Left ventricle myocardium inferior (tissue), 1 donor: Measurements from ENCODE around the gene TERT. TPM values are rescaled to one million over a fixed set of nuclear protein-coding genes. Genes with fewer than 3 reads are reported as not detected.
"Not testable (repeated sequence)": the region's sequence is repeated elsewhere in the genome, so short reads cannot be mapped to it uniquely, and the experiment has no call there.

Source experiments
- DNase-seq: peaks from one replicate; pipeline ENCODE4 v3.0.0-alpha.2; 2020
- H3K27ac ChIP-seq: fragments of 200-600 bp; replicated peaks from 2 replicates; pipeline ENCODE4 v1.8.0; 2021
- H3K27me3 ChIP-seq: fragments of 200-600 bp; 2 replicates; pipeline ENCODE4 v1.8.0; 2021; ENCODE audit warnings: low read depth
- H3K36me3 ChIP-seq: fragments of 200-600 bp; 2 replicates; pipeline ENCODE4 v1.8.0; 2021
- H3K4me1 ChIP-seq: fragments of 200-600 bp; 2 replicates; pipeline ENCODE4 v1.8.0; 2021
- H3K4me3 ChIP-seq: fragments of 200-600 bp; 2 replicates; pipeline ENCODE4 v1.8.0; 2021; ENCODE audit warnings: mild to moderate bottlenecking, moderate library complexity
- H3K9me3 ChIP-seq: fragments of 200-600 bp; replicated peaks from 2 replicates; pipeline ENCODE4 v1.8.0; 2021
- CTCF ChIP-seq: fragments of 200-600 bp; IDR thresholded peaks from 2 replicates; pipeline ENCODE4 v1.8.0; 2021; ENCODE audit warnings: antibody characterized with exemption, mild to moderate bottlenecking, borderline replicate concordance
- intact Hi-C: fragments of 100-400 bp; cut with micrococcal nuclease; formaldehyde crosslinking; loops from one replicate; pipeline ENCODE4 v1.11.0; 2022
- total RNA-seq: library from RNA; stranded (reverse); fragmentation: NEBNext Ultra II Directional; extraction: Animal tissue kit (Norgen Biotek cat#: 25700); gene quantifications from one replicate; pipeline ENCODE4 v1.2.1, GENCODE V29; 2021
- donor health status: DM: no; HTN: yes; CAD: no; lungs with severe emphysema.

The TERT gene
- total RNA-seq, 1 donor from 2014 or later, result not detected

- Histone ChIP-seq H3K27me3 (no peaks in the 10 kb centered on the region), H3K27ac (no peak overlapping the region), H3K36me3 (peaks cover 62% of the 10 kb centered on the region), H3K4me1 (peaks cover 3% of the 10 kb centered on the region), H3K9me3 (no peaks in the 10 kb centered on the region), H3K4me3 (no peak overlapping the region)
- DNase-seq, result no peak
- TF ChIP-seq CTCF, result no peak
- intact Hi-C loops, result no loop called here
Measured at GRCh38 chr5:1330146-1330846, 35.4 kb upstream of the TERT start.

GRCh38 chr5:1329111-1329579 is 34.3 kb upstream of the TERT start:
- H3K36me3 ChIP-seq, result peaks cover 62% of the 10 kb centered on the region

GRCh38 chr5:1328237-1329110 is 33.6 kb upstream of the TERT start:
- H3K4me1 ChIP-seq, H3K4me3 ChIP-seq, intact Hi-C loops, H3K27ac ChIP-seq, H3K27me3 ChIP-seq, DNase-seq, H3K9me3 ChIP-seq: not testable (repeated sequence)
- H3K36me3 ChIP-seq, result peaks cover 62% of the 10 kb centered on the region

More at GRCh38 chr5:1329111-1329579, 34.3 kb upstream of the TERT start:
- no peak for TF ChIP-seq CTCF
- intact Hi-C loops, result no loop called here
- no peak overlapping the region for H3K27ac ChIP-seq
- no peak overlapping the region for H3K4me3 ChIP-seq
- peaks cover 3% of the 10 kb centered on the region for H3K4me1 ChIP-seq
- DNase-seq, result no peak
- no peaks in the 10 kb centered on the region for H3K27me3 ChIP-seq
- no peaks in the 10 kb centered on the region for H3K9me3 ChIP-seq

GRCh38 chr5:1326901-1327756 is 32.3 kb upstream of the TERT start:
- H3K27ac ChIP-seq, DNase-seq, H3K4me1 ChIP-seq, intact Hi-C loops, H3K27me3 ChIP-seq, H3K9me3 ChIP-seq, H3K4me3 ChIP-seq: not testable (repeated sequence)
- H3K36me3 ChIP-seq, result peaks cover 67% of the 10 kb centered on the region

- H3K9me3 ChIP-seq, H3K4me1 ChIP-seq, H3K27ac ChIP-seq, intact Hi-C loops, DNase-seq, H3K27me3 ChIP-seq, H3K4me3 ChIP-seq: not testable (repeated sequence)
- peaks cover 67% of the 10 kb centered on the region for H3K36me3 ChIP-seq
Measured at GRCh38 chr5:1326532-1326875, 31.6 kb upstream of the TERT start.

GRCh38 chr5:1325870-1326531 is 31.1 kb upstream of the TERT start:
- intact Hi-C loops, result no loop called here
- H3K27ac ChIP-seq, result no peak overlapping the region
- TF ChIP-seq CTCF, result no peak
- no peaks in the 10 kb centered on the region for H3K27me3 ChIP-seq
- H3K9me3 ChIP-seq, result no peaks in the 10 kb centered on the region
- H3K4me3 ChIP-seq, result no peak overlapping the region
- DNase-seq, result no peak
- H3K4me1 ChIP-seq, result peaks cover 3% of the 10 kb centered on the region
- H3K36me3 ChIP-seq, result peaks cover 67% of the 10 kb centered on the region
